Naive thymus-derived CD8-positive, alpha-beta T cell (primary cell): ENCODE results near the gene TRAPPC2L. TPM values are rescaled to one million over a fixed set of nuclear protein-coding genes. Genes with fewer than 3 reads are reported as not detected.

Experiments used
- ATAC-seq, 2 donors: fragments of 150-1000 bp; cut with Tn5 transposase in 1 of 2; sonication (Bioruptor Pico), chemical (Tn5 transposase) in 1 of 2; 1 replicate in 1 of 2; 2 replicates in 1 of 2; pipeline ENCODE4 v1.10.0; 2021; ENCODE audit warnings: mild to moderate bottlenecking in 2 of 2, moderate library complexity in 2 of 2
- POLR2A ChIA-PET: fragments of 350-600 bp; sonication (Branson Sonifier 250); formaldehyde crosslinking; loops from one replicate; lab custom pipeline; 2021; ENCODE audit warnings: antibody characterized with exemption; lab: Charles Lee
- DNase-seq, 10 donors: peaks; one replicate each; pipeline versions ENCODE4 v3.0.0 to v3.0.0-alpha.2; 2020 to 2022
- H3K27ac Mint-ChIP-seq, 10 donors: one replicate each; pipeline ENCODE4 v1.8.0; 2020 to 2022; ENCODE audit warnings: mild to moderate bottlenecking in 10 of 10, mixed read lengths in 10 of 10, moderate library complexity in 4 of 10, inconsistent platforms in 1 of 10
- H3K27me3 Mint-ChIP-seq, 5 donors: one replicate each; pipeline ENCODE4 v1.8.0; 2021 to 2022; ENCODE audit warnings: mixed read lengths in 5 of 5
- H3K36me3 Mint-ChIP-seq, 3 donors: one replicate each; pipeline ENCODE4 v1.8.0; 2020 to 2022; ENCODE audit warnings: mixed read lengths in 3 of 3, mild to moderate bottlenecking in 2 of 3, inconsistent platforms in 1 of 3
- H3K4me1 Mint-ChIP-seq, 4 donors: one replicate each; pipeline ENCODE4 v1.8.0; 2021 to 2022; ENCODE audit warnings: mixed read lengths in 4 of 4
- H3K4me3 Mint-ChIP-seq, 10 donors: one replicate each; pipeline ENCODE4 v1.8.0; 2020 to 2022; ENCODE audit warnings: mild to moderate bottlenecking in 10 of 10, mixed read lengths in 10 of 10, moderate library complexity in 6 of 10, inconsistent platforms in 1 of 10
- H3K9me3 Mint-ChIP-seq, 9 donors: one replicate each; pipeline ENCODE4 v1.8.0; 2020 to 2022; ENCODE audit warnings: mixed read lengths in 9 of 9, mild to moderate bottlenecking in 3 of 9, inconsistent platforms in 1 of 9, moderate library complexity in 1 of 9
- polyA plus RNA-seq, 3 donors: library from polyadenylated mRNA; unstranded; fragments of 300-500 nt; fragmentation: Illumina TruSeq; gene quantifications; one replicate each; pipeline ENCODE4 v1.2.3, GENCODE V29; 2021
- total RNA-seq, 8 experiments: library from RNA in 2 of 8; stranded (reverse) in 2 of 8; gene quantifications; one replicate each; pipeline ENCODE4 v1.2.3 and lab custom pipeline; 2021 to 2026

Gene TRAPPC2L
- total and polyA plus RNA-seq, 5 experiments from 2014 or later = 70.0 to 86.5 (median 81.8) TPM

- POLR2A ChIA-PET = no interaction called here
- no peak for ATAC-seq
- no peaks in the 10 kb centered on the region for H3K9me3 Mint-ChIP-seq
- H3K36me3 Mint-ChIP-seq = no peaks in the 10 kb centered on the region
- no peak for DNase-seq
- H3K4me1 Mint-ChIP-seq = peaks cover 0 to 4% (median 2%) of the 10 kb centered on the region in 4 donors
- H3K27ac Mint-ChIP-seq = no peak overlapping the region
- no peak overlapping the region for H3K4me3 Mint-ChIP-seq
- no peaks in the 10 kb centered on the region for H3K27me3 Mint-ChIP-seq
Observed at GRCh38 chr16:88894681-88895300, 37.9 kb downstream of the TRAPPC2L start.

DNA sequence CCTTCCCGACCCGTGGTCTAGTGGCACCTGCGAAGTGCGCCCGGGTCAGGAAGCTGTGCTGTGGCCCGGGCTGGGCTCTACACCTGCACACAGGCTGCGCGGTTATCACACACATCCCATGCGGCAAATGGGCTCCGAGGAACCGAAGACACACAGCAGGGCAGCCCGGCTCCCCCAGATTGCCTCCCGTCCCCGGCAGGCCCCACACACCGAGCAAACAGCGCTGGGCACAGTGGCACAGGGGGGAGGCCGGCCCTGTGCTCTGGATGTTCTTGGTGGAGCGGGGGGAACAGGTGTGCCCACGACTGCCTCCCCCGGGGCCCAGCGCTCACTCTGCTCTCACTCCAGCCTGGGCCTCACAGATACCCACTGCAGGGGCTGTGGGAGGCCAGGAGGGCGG lies 38.4 kb downstream of the TRAPPC2L start:
- no peak for ATAC-seq
- H3K9me3 Mint-ChIP-seq = no peaks in the 10 kb centered on the region
- H3K36me3 Mint-ChIP-seq = no peaks in the 10 kb centered on the region
- POLR2A ChIA-PET = no interaction called here
- H3K27ac Mint-ChIP-seq = no peak overlapping the region
- no peak for DNase-seq
- H3K4me3 Mint-ChIP-seq = no peak overlapping the region
- H3K4me1 Mint-ChIP-seq = peaks cover 0 to 4% (median 2%) of the 10 kb centered on the region in 4 donors
- H3K27me3 Mint-ChIP-seq = no peaks in the 10 kb centered on the region

DNA sequence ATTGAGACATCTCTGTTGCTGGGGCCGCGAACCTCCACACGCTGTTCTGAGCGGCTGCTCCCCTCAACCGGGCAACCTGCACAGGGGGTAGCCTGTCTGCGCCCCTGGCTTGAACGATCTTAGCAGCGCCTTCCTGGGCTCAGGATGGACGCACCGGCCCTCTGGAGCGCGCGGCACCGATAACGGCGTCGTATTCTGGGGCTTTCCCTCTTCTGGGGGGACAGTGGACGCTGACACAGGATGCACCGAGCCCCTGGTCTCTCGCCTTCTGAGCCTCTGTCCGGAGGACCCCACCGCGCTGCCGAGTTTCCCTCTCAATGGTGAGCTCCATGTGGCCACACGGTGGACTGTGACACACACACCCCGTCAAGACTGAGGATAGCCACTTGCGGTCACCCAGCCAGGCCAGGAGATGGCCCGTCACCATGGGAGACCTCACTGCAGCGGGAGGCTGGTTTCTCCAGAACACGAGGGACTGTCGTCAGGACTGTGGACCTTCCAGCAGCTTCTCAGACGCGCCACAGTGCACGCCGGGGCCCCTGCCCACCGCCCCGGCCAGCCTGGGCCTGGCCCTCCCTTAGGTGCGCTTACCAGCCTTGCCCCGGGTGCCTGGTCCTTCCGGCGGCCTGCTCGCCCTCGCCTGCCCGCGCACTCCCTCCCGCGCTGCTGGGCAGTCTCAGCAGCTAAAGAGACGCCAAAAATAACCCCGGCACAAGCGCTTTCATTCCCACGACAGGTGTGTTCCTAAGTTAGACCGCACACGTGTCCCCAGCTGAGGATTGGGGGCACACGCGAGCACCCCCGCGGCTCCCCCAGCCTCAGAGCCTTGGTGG lies 39.5 kb downstream of the TRAPPC2L start:
- Mint-ChIP-seq H3K27ac (no peak overlapping the region), H3K4me1 (peaks cover 0 to 4% (median 2%) of the 10 kb centered on the region in 4 donors), H3K27me3 (no peaks in the 10 kb centered on the region), H3K4me3 (no peak overlapping the region), H3K9me3 (no peaks in the 10 kb centered on the region), H3K36me3 (no peaks in the 10 kb centered on the region)
- POLR2A ChIA-PET = no interaction called here
- DNase-seq (no peak), ATAC-seq (no peak)

GRCh38 chr16:88897696-88898425 lies 40.9 kb downstream of the TRAPPC2L start:
- POLR2A ChIA-PET = no interaction called here
- H3K4me3 Mint-ChIP-seq = no peak overlapping the region
- ATAC-seq = no peak
- H3K36me3 Mint-ChIP-seq = no peaks in the 10 kb centered on the region
- peaks cover 0 to 4% (median under 1%) of the 10 kb centered on the region in 4 donors for H3K4me1 Mint-ChIP-seq
- DNase-seq = no peak
- no peaks in the 10 kb centered on the region for H3K9me3 Mint-ChIP-seq
- H3K27me3 Mint-ChIP-seq = no peaks in the 10 kb centered on the region
- no peak overlapping the region for H3K27ac Mint-ChIP-seq

DNA sequence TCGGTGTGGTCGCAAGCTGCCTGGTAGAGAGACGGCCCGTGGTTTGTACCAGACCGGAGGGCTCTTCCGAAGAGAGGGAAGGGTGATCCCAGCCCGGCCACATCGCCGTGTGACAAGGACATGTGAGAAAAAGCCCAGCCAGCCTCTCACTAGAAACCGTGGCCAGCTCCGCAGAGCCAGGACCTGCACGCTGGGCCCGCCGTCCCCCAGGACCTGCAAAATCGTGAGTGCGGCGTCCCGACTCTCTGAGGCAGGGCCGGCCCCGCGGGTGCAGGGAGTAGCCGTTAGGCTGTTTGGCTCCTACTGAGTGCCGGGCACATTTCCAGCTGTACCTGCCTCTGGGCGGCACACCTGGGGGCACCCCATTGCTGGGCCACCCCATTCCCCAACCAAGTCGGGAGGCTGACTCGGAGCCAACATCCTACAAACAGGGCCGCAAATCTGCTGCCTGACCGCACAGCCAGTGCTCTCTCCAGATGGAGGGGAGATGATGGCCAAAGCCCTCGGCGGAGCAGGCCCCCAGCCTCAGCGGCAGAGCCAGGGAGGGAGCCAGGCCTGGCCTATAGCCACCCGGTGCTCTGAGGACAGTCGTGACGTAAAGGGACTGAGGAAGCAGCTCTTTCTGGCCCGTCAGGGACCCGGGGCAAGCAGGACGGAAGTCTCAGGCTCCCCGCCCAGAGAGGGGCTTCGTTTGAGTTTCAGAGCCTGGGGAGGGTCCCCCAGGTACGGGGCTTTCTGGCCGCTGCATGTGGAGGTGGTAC lies 43.2 kb downstream of the TRAPPC2L start:
- H3K36me3 Mint-ChIP-seq = no peaks in the 10 kb centered on the region
- no peaks in the 10 kb centered on the region for H3K27me3 Mint-ChIP-seq
- no peaks in the 10 kb centered on the region for H3K4me1 Mint-ChIP-seq
- no peak for ATAC-seq
- peak overlapping the region in 1 of 10 donors; percentile 81 for H3K27ac Mint-ChIP-seq
- no peak for DNase-seq
- POLR2A ChIA-PET = no interaction called here
- H3K9me3 Mint-ChIP-seq = no peaks in the 10 kb centered on the region
- no peak overlapping the region for H3K4me3 Mint-ChIP-seq

DNA sequence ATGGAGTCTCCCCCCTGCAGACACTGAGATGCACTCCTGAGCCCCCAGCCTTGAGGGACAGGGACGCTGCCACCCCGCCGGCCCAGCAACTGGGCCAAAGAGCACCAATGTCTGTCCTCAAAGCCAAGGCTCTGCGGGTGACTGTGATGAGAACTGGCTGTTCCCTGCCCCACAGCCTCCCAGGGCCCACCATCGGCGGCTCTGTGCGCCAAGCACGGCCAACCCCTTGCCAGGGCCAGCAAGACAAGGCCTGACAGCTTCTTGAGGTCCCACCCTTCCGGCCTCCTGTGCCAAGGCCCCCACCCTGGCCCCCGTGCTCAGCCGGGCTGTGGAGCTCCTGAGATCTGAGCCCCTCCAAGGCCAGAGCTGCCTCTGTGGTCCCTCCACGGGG lies 43.7 kb downstream of the TRAPPC2L start:
- DNase-seq = no peak
- H3K4me1 Mint-ChIP-seq = no peaks in the 10 kb centered on the region
- H3K27ac Mint-ChIP-seq = no peak overlapping the region
- no peak overlapping the region for H3K4me3 Mint-ChIP-seq
- ATAC-seq = no peak
- no peaks in the 10 kb centered on the region for H3K36me3 Mint-ChIP-seq
- no peaks in the 10 kb centered on the region for H3K27me3 Mint-ChIP-seq
- H3K9me3 Mint-ChIP-seq = no peaks in the 10 kb centered on the region
- POLR2A ChIA-PET = no interaction called here

GRCh38 chr16:88901718-88902337 lies 44.9 kb downstream of the TRAPPC2L start:
- H3K9me3 Mint-ChIP-seq = no peaks in the 10 kb centered on the region
- ATAC-seq (no peak), DNase-seq (no peak)
- H3K27me3 Mint-ChIP-seq = no peaks in the 10 kb centered on the region
- H3K4me1 Mint-ChIP-seq = peaks cover 0 to 2% (median 0%) of the 10 kb centered on the region in 4 donors
- POLR2A ChIA-PET = no interaction called here
- H3K36me3 Mint-ChIP-seq = no peaks in the 10 kb centered on the region
- no peak overlapping the region for H3K4me3 Mint-ChIP-seq
- no peak overlapping the region for H3K27ac Mint-ChIP-seq

- ATAC-seq = no peak
- POLR2A ChIA-PET = no interaction called here
- Mint-ChIP-seq H3K27ac (peak overlapping the region in 1 of 10 donors; percentile 29), H3K4me3 (no peak overlapping the region), H3K9me3 (no peaks in the 10 kb centered on the region), H3K36me3 (no peaks in the 10 kb centered on the region), H3K27me3 (no peaks in the 10 kb centered on the region), H3K4me1 (peaks cover 0 to 2% (median 0%) of the 10 kb centered on the region in 4 donors)
- DNase-seq = no peak
Observed at GRCh38 chr16:88902744-88903143, 45.8 kb downstream of the TRAPPC2L start.

DNA sequence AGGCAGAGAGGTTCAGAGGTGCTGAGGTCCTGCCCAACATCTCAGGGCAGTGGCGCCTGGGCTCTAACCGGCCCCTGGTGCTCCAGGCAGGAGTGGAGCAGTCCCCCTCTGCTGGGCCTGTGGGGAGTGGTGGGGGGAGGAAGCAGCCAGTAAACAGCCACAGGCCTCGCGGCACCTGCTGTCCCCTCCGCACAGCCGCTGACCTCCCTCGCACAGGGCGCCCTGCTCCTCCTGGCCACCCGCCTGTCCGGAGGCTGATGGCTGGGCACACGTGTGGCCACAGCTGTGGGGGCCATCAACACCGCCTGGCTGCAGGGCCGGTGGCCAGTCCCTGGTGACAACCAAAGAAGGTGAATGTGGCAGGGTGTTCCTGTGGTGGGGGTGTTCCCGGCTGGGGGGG lies 46.3 kb downstream of the TRAPPC2L start:
- Mint-ChIP-seq H3K9me3 (no peaks in the 10 kb centered on the region), H3K27me3 (no peaks in the 10 kb centered on the region), H3K4me3 (no peak overlapping the region), H3K27ac (no peak overlapping the region), H3K36me3 (no peaks in the 10 kb centered on the region), H3K4me1 (peaks cover 0 to 2% (median 0%) of the 10 kb centered on the region in 4 donors)
- ATAC-seq (no peak), DNase-seq (no peak)
- POLR2A ChIA-PET = no interaction called here

DNA sequence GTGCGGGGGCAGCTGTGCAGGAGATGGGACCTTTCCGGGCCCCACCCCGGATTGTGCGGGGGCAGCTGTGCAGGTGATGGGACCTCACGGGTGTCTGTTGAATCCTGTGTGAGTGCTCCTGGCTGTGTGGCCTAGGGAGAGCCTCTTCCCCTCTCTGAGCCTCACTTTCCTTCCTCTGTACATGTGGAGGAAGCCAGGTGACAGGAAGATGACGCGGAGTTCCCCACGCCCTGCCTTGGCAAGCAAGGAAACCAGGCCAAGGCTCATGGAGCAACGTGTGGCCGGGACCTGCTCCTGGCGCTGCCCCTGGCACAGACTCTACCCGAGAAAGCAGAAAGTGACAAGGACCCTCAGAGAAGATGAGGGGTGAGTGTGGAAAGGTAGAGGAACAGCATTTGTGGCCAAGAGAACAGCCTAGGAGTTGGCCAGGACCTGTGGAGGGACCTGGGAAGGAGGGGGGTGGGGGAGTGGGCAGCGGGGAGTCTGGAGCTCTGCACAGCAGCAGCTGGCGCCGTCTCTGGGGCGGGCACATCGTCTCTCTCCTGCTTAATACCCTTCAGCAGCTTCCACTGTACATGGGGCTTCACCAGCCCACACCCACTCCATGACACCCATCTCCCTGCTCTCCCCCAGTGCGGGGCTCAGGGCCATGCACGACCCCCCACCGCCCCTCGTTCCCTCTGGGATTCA lies 47.9 kb downstream of the TRAPPC2L start:
- no peak for DNase-seq
- Mint-ChIP-seq H3K4me3 (no peak overlapping the region), H3K9me3 (no peaks in the 10 kb centered on the region), H3K4me1 (peaks cover 0 to 2% (median 0%) of the 10 kb centered on the region in 4 donors), H3K27ac (no peak overlapping the region), H3K36me3 (no peaks in the 10 kb centered on the region), H3K27me3 (no peaks in the 10 kb centered on the region)
- ATAC-seq = no peak
- POLR2A ChIA-PET = no interaction called here

DNA sequence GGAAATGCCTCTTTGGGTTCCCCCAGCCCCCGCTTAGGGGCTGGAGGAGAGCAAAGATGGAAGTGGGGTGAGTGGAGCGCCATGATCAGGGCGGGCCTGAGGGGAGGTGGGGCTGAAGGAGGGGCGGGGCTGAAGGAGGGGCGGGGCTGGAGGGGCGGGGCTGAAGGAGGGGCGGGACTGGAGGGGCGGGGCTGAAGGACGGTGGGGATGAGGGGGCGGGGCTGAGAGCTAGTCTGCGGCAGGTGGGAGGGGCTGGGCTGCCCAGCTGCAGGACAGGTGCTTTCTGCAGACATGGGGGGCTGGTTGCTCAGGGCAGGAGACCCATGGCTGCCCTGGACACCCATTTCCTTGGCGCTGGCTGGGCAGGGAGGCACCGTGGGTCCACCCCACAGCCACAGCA lies 48.6 kb downstream of the TRAPPC2L start:
- Mint-ChIP-seq H3K4me1 (peaks cover 0 to 6% (median 3%) of the 10 kb centered on the region in 4 donors), H3K4me3 (no peak overlapping the region), H3K36me3 (no peaks in the 10 kb centered on the region), H3K9me3 (no peaks in the 10 kb centered on the region), H3K27me3 (peaks cover 0 to 4% (median 0%) of the 10 kb centered on the region in 5 donors), H3K27ac (no peak overlapping the region)
- ATAC-seq = peak in 1 of 2 donors; percentile 27
- peak in 1 of 10 donors; percentile 12 for DNase-seq
- POLR2A ChIA-PET = no interaction called here

DNA sequence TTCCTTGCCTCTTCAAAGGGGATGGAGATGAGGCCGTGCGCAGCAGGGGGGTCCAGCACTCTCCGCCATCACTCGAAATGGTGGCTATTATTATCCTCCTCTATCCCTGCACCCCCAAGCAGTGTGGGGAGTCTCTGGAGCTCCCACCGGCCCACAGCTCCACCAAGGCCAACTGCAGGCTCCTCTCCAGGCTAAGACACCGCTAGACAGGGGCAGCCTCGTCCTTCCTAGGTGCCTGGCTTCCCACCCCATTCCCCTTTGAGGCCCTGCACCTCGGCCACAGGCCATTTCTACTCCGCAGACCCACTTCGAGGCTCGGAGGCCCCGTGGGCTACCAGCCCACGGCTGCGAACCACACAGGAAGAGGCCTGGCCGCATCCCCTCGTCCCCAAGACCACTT lies 49.1 kb downstream of the TRAPPC2L start:
- Mint-ChIP-seq H3K4me3 (no peak overlapping the region), H3K27me3 (peaks cover 0 to 4% (median 0%) of the 10 kb centered on the region in 5 donors), H3K9me3 (no peaks in the 10 kb centered on the region), H3K4me1 (peaks cover 0 to 6% (median 3%) of the 10 kb centered on the region in 4 donors), H3K36me3 (no peaks in the 10 kb centered on the region), H3K27ac (no peak overlapping the region)
- DNase-seq = no peak
- POLR2A ChIA-PET = no interaction called here
- ATAC-seq = no peak
